ENCODE data around the gene SETD2.

GRCh38 chr3:47024932-47025331 lies 139.0 kb downstream of the SETD2 start:
- TF ChIP-seq CTCF (conservative IDR thresholded peaks at IDR 0.05; ENCODE audit: low read depth, low read length): no peak
- no peak for TF ChIP-seq EZH2 (IDR thresholded peaks at IDR 0.05; ENCODE audit: borderline replicate concordance, low read depth, low read length, poor library complexity, severe bottlenecking)

Measured in A673 (cell line).